Left lung (tissue), 10 donors: ENCODE measurements around the gene NKX6-2. TPM values are rescaled to one million over a fixed set of nuclear protein-coding genes. Genes with fewer than 3 reads are reported as not detected.
"Not testable (repeated sequence)": the region's sequence is repeated elsewhere in the genome, so short reads cannot be mapped to it uniquely, and the experiment has no call there.

ENCODE experiments used
- ATAC-seq: fragments of 200-7000 bp; cut with Tn5 transposase; one replicate; pipeline ENCODE4 v1.9.1; 2020; ENCODE audit warnings: moderate library complexity
- DNase-seq, 4 donors: peaks; one replicate each; pipeline ENCODE4 v3.0.0-alpha.2; 2013 to 2020
- H3K27ac ChIP-seq, 2 donors: fragments of 200-600 bp; sonication (generic) in 1 of 2; one replicate each; pipeline versions ENCODE4 v1.5.0 to v1.8.0; 2020 to 2021
- H3K27me3 ChIP-seq, 2 donors: fragments of 200-600 bp; sonication (generic) in 1 of 2; one replicate each; pipeline versions ENCODE4 v1.5.0 to v1.8.0; 2020 to 2021
- H3K36me3 ChIP-seq, 2 donors: fragments of 200-600 bp; sonication (generic) in 1 of 2; one replicate each; pipeline versions ENCODE4 v1.5.0 to v1.8.0; 2020 to 2021
- H3K4me1 ChIP-seq, 2 donors: fragments of 200-600 bp; one replicate each; pipeline ENCODE4 v1.8.0; 2021
- H3K4me3 ChIP-seq, 2 donors: fragments of 200-600 bp; sonication (generic) in 1 of 2; one replicate each; pipeline versions ENCODE4 v1.5.0 to v1.8.0; 2020 to 2021; ENCODE audit warnings: mild to moderate bottlenecking in 1 of 2
- H3K9me3 ChIP-seq, 2 donors: fragments of 200-600 bp; sonication (generic) in 1 of 2; one replicate each; pipeline versions ENCODE4 v1.5.0 to v1.8.0; 2020 to 2021
- intact Hi-C, 2 donors: fragments of 100-400 bp; cut with DNase I; formaldehyde crosslinking; loops; one replicate each; pipeline versions ENCODE4 v1.11.2 to v1.14.2; 2022
- polyA plus RNA-seq, 6 donors: library from polyadenylated mRNA; unstranded; fragments of 120-200 nt; gene quantifications; one replicate each; pipeline ENCODE4 v1.2.1, GENCODE V29; 2013; ENCODE audit not compliant: insufficient read length in 6 of 6
- total RNA-seq, 2 donors: library from RNA; stranded (reverse); fragmentation: NEBNext Ultra II Directional; extraction: Animal tissue kit (Norgen Biotek cat#: 25700); gene quantifications; one replicate each; pipeline ENCODE4 v1.2.1, GENCODE V29; 2021
- TF ChIP-seq, protein P1 (sequence below), 2 donors: fragments of 200-600 bp; sonication (generic) in 1 of 2; IDR thresholded peaks; one replicate each; pipeline versions ENCODE4 v1.5.0 to v1.8.0; 2021; ENCODE audit warnings: antibody characterized with exemption in 2 of 2
- donor health status: DM: no; HTN: yes; CAD: no.
- donor health status: DM: no; HTN: no; CAD: no.

NKX6-2 gene
- total and polyA plus RNA-seq, 8 donors, result 4.5 to 6.5 (median 6.1) TPM; not detected in 2

DNA sequence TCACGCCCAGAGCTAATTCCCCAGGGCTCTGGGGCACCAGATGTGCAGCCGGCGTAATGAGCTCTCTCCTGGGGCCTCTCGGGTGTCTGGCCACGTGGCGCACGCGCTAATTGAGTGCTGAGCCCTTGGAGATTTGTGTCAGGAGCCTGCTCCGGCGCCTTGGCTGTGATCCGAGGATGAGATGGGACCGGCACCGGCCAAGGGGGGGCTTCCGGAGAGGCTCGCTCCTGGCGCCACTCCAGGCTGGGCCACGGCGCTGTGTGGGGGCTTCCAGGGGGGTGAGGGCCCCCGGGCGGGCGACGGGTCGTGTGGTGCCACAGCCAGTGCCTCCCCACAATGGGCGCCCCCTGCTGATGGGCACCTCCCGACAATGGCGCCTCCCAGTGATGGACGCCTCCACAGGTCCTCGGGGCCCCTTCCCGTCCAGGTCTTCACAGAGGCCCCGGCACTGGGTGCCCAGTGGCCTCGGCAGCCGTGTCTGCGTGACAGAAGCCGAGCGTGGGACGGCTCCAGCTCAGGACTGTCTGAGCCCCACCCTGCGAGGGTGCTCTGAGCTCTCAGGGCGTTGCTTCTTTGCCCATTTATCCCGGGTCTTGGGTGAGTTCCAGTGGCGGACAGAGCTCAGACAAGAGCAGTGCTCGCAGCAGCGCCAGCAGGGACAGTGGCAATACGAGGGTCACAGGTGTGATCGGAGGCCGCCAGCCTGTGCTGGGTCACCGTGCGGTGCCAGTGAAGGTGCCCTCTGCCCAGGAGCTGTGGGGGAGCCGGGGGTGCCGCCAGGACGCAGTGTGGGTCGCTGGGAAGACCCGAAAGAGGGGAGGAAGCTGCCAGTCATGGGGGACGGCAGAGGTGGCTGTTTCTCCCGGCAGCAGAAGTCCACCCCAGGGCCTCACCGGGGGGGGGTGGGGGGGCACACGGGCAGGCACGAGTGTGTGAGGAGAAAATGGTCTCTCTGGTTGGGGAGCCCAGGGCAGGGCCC lies 8.2 kb upstream of the NKX6-2 start:
- ATAC-seq (no peak), DNase-seq (peak in 1 of 4 donors; percentile 70)
- H3K27me3 ChIP-seq, result peaks cover 6 to 72% of the 10 kb centered on the region in 2 donors
- H3K4me3 ChIP-seq, result no peak overlapping the region
- H3K9me3 ChIP-seq, result no peaks in the 10 kb centered on the region
- no peaks in the 10 kb centered on the region for H3K36me3 ChIP-seq
- intact Hi-C loops, result no loop called here
- H3K4me1 ChIP-seq, result no peaks in the 10 kb centered on the region
- TF ChIP-seq, protein P1, sequence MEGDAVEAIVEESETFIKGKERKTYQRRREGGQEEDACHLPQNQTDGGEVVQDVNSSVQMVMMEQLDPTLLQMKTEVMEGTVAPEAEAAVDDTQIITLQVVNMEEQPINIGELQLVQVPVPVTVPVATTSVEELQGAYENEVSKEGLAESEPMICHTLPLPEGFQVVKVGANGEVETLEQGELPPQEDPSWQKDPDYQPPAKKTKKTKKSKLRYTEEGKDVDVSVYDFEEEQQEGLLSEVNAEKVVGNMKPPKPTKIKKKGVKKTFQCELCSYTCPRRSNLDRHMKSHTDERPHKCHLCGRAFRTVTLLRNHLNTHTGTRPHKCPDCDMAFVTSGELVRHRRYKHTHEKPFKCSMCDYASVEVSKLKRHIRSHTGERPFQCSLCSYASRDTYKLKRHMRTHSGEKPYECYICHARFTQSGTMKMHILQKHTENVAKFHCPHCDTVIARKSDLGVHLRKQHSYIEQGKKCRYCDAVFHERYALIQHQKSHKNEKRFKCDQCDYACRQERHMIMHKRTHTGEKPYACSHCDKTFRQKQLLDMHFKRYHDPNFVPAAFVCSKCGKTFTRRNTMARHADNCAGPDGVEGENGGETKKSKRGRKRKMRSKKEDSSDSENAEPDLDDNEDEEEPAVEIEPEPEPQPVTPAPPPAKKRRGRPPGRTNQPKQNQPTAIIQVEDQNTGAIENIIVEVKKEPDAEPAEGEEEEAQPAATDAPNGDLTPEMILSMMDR (IDR thresholded peaks at IDR 0.05), result no peak
- no peak overlapping the region for H3K27ac ChIP-seq

DNA sequence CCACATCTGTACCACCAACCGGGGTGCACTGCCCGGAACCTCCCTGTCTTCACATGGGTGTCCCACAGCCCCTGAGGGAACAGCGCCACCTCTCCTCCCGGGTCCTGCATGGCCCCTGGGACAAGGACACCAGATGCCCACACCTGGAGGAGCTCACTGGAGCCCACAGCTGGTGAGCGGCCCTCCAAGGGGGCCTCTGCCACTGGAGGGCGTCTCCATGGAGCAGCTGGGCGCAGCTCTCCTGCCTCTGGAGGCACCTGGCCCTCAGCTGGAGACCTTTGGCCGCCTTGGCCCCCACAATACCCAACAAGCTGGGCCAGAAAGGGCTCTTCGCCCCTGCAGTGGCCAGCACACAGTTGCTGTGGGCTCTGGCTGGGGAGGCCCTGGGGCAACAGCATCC lies 7.3 kb upstream of the NKX6-2 start:
- TF ChIP-seq, protein P1 (IDR thresholded peaks at IDR 0.05), result no peak
- no peak overlapping the region for H3K4me3 ChIP-seq
- H3K27me3 ChIP-seq, result peaks cover 15 to 81% of the 10 kb centered on the region in 2 donors
- intact Hi-C loops, result no loop called here
- peaks cover 0 to 3% of the 10 kb centered on the region in 2 donors for H3K4me1 ChIP-seq
- ATAC-seq (no peak), DNase-seq (no peak)
- no peaks in the 10 kb centered on the region for H3K9me3 ChIP-seq
- H3K36me3 ChIP-seq, result no peaks in the 10 kb centered on the region
- H3K27ac ChIP-seq, result no peak overlapping the region

DNA sequence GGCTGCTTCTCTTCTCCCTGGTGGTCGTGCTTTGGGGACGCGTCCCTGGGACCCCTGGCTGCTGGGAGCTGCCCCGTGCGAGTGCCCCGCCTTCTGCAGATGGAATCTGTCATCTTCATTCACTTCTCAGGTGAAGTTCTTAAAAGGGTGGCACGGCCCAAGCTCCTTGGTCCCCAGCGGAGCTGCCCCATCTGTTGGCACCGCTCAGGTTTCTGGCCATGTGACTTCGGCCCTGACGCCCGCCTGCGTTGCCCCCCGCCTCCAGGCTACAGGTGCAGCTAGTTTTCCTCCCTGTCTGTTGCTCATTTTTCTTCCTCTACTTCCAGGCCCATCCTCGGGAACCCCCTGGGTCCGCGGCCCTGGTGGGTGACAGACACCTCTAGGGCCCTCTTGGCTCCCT lies 6.8 kb upstream of the NKX6-2 start:
- Histone ChIP-seq H3K27ac (no peak overlapping the region), H3K9me3 (no peaks in the 10 kb centered on the region), H3K4me1 (peaks cover 0 to 7% of the 10 kb centered on the region in 2 donors), H3K36me3 (no peaks in the 10 kb centered on the region), H3K27me3 (peaks cover 19 to 85% of the 10 kb centered on the region in 2 donors), H3K4me3 (no peak overlapping the region)
- DNase-seq, result no peak
- intact Hi-C loops, result no loop called here
- no peak for ATAC-seq
- TF ChIP-seq, protein P1 (IDR thresholded peaks at IDR 0.05), result no peak

DNA sequence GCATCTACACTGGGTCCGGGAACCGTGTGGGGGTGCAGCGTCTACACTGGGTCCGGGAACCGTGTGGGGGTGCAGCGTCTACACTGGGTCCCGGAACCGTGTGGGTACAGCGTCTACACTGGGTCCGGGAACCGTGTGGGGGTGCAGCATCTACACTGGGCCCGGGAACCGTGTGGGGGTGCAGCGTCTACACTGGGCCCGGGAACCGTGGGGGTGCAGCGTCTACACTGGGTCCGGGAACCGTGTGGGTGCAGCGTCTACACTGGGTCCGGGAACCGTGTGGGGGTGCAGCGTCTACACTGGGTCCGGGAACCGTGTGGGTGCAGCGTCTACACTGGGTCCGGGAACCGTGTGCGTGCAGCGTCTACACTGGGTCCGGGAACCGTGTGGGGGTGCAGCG lies 6.2 kb upstream of the NKX6-2 start:
- H3K9me3 ChIP-seq, H3K27ac ChIP-seq, intact Hi-C loops, DNase-seq, H3K4me3 ChIP-seq, ATAC-seq, H3K36me3 ChIP-seq: not testable (repeated sequence)
- peaks cover 26 to 88% of the 10 kb centered on the region in 2 donors for H3K27me3 ChIP-seq
- H3K4me1 ChIP-seq, result peaks cover 5 to 14% of the 10 kb centered on the region in 2 donors

DNA sequence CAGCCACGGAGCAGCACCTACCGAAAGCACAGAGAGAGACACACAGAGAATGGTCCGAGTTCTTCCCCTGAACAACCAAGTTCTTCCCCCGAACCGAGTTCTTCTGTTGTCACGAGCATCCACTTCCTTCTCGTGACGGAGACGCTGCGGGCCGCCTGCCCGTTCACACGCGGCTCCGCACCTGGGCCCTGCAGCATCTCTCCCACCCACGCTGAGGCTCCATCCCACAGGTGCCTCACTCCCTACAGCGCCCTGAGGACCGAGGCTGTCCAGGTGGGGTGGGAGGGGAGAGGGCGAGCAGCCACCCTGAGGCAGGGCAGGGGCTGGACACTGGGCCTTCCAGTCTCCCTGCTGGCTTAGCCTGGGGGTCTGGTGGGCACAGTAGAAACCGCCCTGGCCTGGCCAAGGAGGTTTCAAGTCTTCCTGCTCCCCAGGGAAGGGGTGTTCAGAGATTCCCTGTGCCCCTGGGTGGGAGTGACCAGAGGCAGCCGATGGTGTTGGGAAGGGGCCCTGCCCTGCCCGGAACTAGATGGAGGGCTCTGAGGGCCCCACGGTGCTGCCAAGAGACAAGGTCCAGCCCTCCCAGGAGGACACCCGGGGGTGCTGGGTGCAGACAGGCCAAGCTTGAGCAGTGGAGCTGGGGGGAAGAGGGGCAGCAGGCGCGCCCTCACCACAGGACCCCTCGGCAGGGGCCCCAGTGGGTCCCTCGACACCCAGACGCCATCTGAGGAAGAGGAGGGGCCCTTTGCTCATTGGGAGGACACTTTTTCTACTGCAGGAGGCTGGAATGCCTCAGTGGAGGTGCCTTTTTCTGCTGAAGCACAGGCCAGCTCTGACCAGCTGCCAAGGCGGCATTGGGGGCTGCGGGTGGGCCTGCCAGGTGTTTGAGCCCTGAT lies 5.2 kb upstream of the NKX6-2 start:
- no peaks in the 10 kb centered on the region for H3K36me3 ChIP-seq
- intact Hi-C loops, result no loop called here
- ATAC-seq, result no peak
- H3K27ac ChIP-seq, result no peak overlapping the region
- peaks cover 11 to 23% of the 10 kb centered on the region in 2 donors for H3K4me1 ChIP-seq
- TF ChIP-seq, protein P1 (IDR thresholded peaks at IDR 0.05), result no peak
- peaks cover 36 to 88% of the 10 kb centered on the region in 2 donors for H3K27me3 ChIP-seq
- no peak overlapping the region for H3K4me3 ChIP-seq
- no peak for DNase-seq
- no peaks in the 10 kb centered on the region for H3K9me3 ChIP-seq
